Stimulated activated naive CD8-positive, alpha-beta T cell treated with anti-CD3 and anti-CD28 coated beads, Interleukin-15, amount 100 ng/mL, for 72 hours (primary cell): Measurements from ENCODE around the gene SDF2.
A peak's percentile ranks its signal among the peaks of the same experiment; 100 is the strongest.
"Not testable (repeated sequence)": the region's sequence is repeated elsewhere in the genome, so short reads cannot be mapped to it uniquely, and the experiment has no call there.

ENCODE experiments used
- ATAC-seq: fragments of 150-1000 bp; cut with Tn5 transposase; 2 replicates; pipeline ENCODE4 v1.10.0; 2021; ENCODE audit warnings: mild to moderate bottlenecking, moderate library complexity
- DNase-seq, 2 donors: peaks; one replicate each; pipeline ENCODE4 v3.0.0; 2021 to 2022
- H3K27ac Mint-ChIP-seq, 2 donors: one replicate each; pipeline ENCODE4 v1.8.0; 2022; ENCODE audit warnings: mild to moderate bottlenecking in 2 of 2, mixed read lengths in 2 of 2, moderate library complexity in 2 of 2
- H3K27me3 Mint-ChIP-seq: one replicate; pipeline ENCODE4 v1.8.0; 2022; ENCODE audit warnings: mixed read lengths
- H3K4me1 Mint-ChIP-seq: one replicate; pipeline ENCODE4 v1.8.0; 2022; ENCODE audit warnings: mild to moderate bottlenecking, mixed read lengths
- H3K4me3 Mint-ChIP-seq, 2 donors: one replicate each; pipeline ENCODE4 v1.8.0; 2022; ENCODE audit warnings: mild to moderate bottlenecking in 2 of 2, mixed read lengths in 2 of 2, moderate library complexity in 1 of 2
- H3K9me3 Mint-ChIP-seq, 2 donors: one replicate each; pipeline ENCODE4 v1.8.0; 2022; ENCODE audit warnings: mixed read lengths in 2 of 2

The SDF2 gene

GRCh38 chr17:28698253-28698941 is 36.7 kb upstream of the SDF2 start:
- Mint-ChIP-seq H3K27me3 (no peaks in the 10 kb centered on the region), H3K9me3 (no peaks in the 10 kb centered on the region), H3K27ac (no peak overlapping the region), H3K4me3 (no peak overlapping the region), H3K4me1 (no peaks in the 10 kb centered on the region)
- no peak for DNase-seq
- ATAC-seq = no peak

- Mint-ChIP-seq H3K9me3 (no peaks in the 10 kb centered on the region), H3K4me1 (no peaks in the 10 kb centered on the region), H3K4me3 (no peak overlapping the region), H3K27ac (peak overlapping the region; percentile 51 to 57), H3K27me3 (no peaks in the 10 kb centered on the region)
- DNase-seq (no peak), ATAC-seq (no peak)
These were observed 32.2 kb upstream of the SDF2 start for GRCh38 chr17:28693869-28694268.

GRCh38 chr17:28689011-28689410 is 27.3 kb upstream of the SDF2 start:
- Mint-ChIP-seq H3K9me3 (no peaks in the 10 kb centered on the region), H3K27me3 (no peaks in the 10 kb centered on the region), H3K4me1 (no peaks in the 10 kb centered on the region), H3K27ac (no peak overlapping the region), H3K4me3 (no peak overlapping the region)
- DNase-seq (no peak), ATAC-seq (no peak)

GRCh38 chr17:28688481-28688880 is 26.8 kb upstream of the SDF2 start:
- Mint-ChIP-seq H3K4me1 (no peaks in the 10 kb centered on the region), H3K27ac (no peak overlapping the region), H3K27me3 (no peaks in the 10 kb centered on the region), H3K4me3 (no peak overlapping the region), H3K9me3 (no peaks in the 10 kb centered on the region)
- no peak for ATAC-seq
- DNase-seq = no peak

- Mint-ChIP-seq H3K4me3 (no peak overlapping the region), H3K4me1 (no peaks in the 10 kb centered on the region), H3K27me3 (no peaks in the 10 kb centered on the region), H3K27ac (no peak overlapping the region), H3K9me3 (no peaks in the 10 kb centered on the region)
- no peak for ATAC-seq
- no peak for DNase-seq
These were observed 24.6 kb upstream of the SDF2 start for GRCh38 chr17:28686296-28686695.

- no peaks in the 10 kb centered on the region for H3K27me3 Mint-ChIP-seq
- H3K4me1 Mint-ChIP-seq = no peaks in the 10 kb centered on the region
- no peaks in the 10 kb centered on the region for H3K9me3 Mint-ChIP-seq
- DNase-seq (no peak), ATAC-seq (no peak)
- H3K4me3 Mint-ChIP-seq = no peak overlapping the region
- no peak overlapping the region for H3K27ac Mint-ChIP-seq
These were observed 23.7 kb upstream of the SDF2 start for GRCh38 chr17:28685366-28685765.

GRCh38 chr17:28684963-28685362 is 23.3 kb upstream of the SDF2 start:
- H3K9me3 Mint-ChIP-seq = no peaks in the 10 kb centered on the region
- H3K4me1 Mint-ChIP-seq = no peaks in the 10 kb centered on the region
- DNase-seq = no peak
- no peaks in the 10 kb centered on the region for H3K27me3 Mint-ChIP-seq
- ATAC-seq = no peak
- no peak overlapping the region for H3K27ac Mint-ChIP-seq
- no peak overlapping the region for H3K4me3 Mint-ChIP-seq

GRCh38 chr17:28682655-28683054 is 20.9 kb upstream of the SDF2 start:
- no peak overlapping the region for H3K27ac Mint-ChIP-seq
- DNase-seq (no peak), ATAC-seq (no peak)
- no peak overlapping the region for H3K4me3 Mint-ChIP-seq
- no peaks in the 10 kb centered on the region for H3K9me3 Mint-ChIP-seq
- no peaks in the 10 kb centered on the region for H3K27me3 Mint-ChIP-seq
- H3K4me1 Mint-ChIP-seq = no peaks in the 10 kb centered on the region

GRCh38 chr17:28675980-28676379 is 14.3 kb upstream of the SDF2 start:
- Mint-ChIP-seq H3K4me1 (no peaks in the 10 kb centered on the region), H3K4me3 (no peak overlapping the region), H3K9me3 (no peaks in the 10 kb centered on the region), H3K27ac (no peak overlapping the region), H3K27me3 (no peaks in the 10 kb centered on the region)
- no peak for DNase-seq
- ATAC-seq = no peak

- ATAC-seq (no peak), DNase-seq (no peak)
- Mint-ChIP-seq H3K9me3 (no peaks in the 10 kb centered on the region), H3K4me1 (no peaks in the 10 kb centered on the region), H3K4me3 (no peak overlapping the region), H3K27ac (no peak overlapping the region), H3K27me3 (no peaks in the 10 kb centered on the region)
These were observed 13.8 kb upstream of the SDF2 start for GRCh38 chr17:28675490-28675889.

- Mint-ChIP-seq H3K4me1 (peaks cover 16% of the 10 kb centered on the region), H3K27ac (peak overlapping the region in 1 of 2 donors; percentile 50), H3K9me3 (no peaks in the 10 kb centered on the region), H3K27me3 (no peaks in the 10 kb centered on the region), H3K4me3 (no peak overlapping the region)
- ATAC-seq (no peak), DNase-seq (no peak)
These were observed 8.2 kb upstream of the SDF2 start for GRCh38 chr17:28669918-28670317.

- Mint-ChIP-seq H3K4me1 (peaks cover 37% of the 10 kb centered on the region), H3K9me3 (no peaks in the 10 kb centered on the region), H3K27me3 (no peaks in the 10 kb centered on the region), H3K4me3 (no peak overlapping the region), H3K27ac (no peak overlapping the region)
- ATAC-seq (no peak), DNase-seq (no peak)
These were observed 6.2 kb upstream of the SDF2 start for GRCh38 chr17:28667870-28668269.

GRCh38 chr17:28665994-28666393 is 4.3 kb upstream of the SDF2 start:
- Mint-ChIP-seq H3K4me1 (peaks cover 40% of the 10 kb centered on the region), H3K9me3 (no peaks in the 10 kb centered on the region), H3K4me3 (no peak overlapping the region), H3K27me3 (no peaks in the 10 kb centered on the region), H3K27ac (peak overlapping the region in 1 of 2 donors; percentile 75)
- ATAC-seq = no peak
- DNase-seq = no peak

GRCh38 chr17:28663723-28664122 is 2.0 kb upstream of the SDF2 start:
- ATAC-seq (no peak), DNase-seq (no peak)
- Mint-ChIP-seq H3K27me3 (no peaks in the 10 kb centered on the region), H3K4me1 (peaks cover 55% of the 10 kb centered on the region), H3K9me3 (no peaks in the 10 kb centered on the region), H3K4me3 (peak overlapping the region; percentile 97 to 99), H3K27ac (peak overlapping the region; percentile 92 to 99)

- peak overlapping the region; percentile 97 to 99 for H3K4me3 Mint-ChIP-seq
- no peaks in the 10 kb centered on the region for H3K9me3 Mint-ChIP-seq
- ATAC-seq (no peak), DNase-seq (no peak)
- H3K27ac Mint-ChIP-seq = peak overlapping the region; percentile 99
- H3K27me3 Mint-ChIP-seq = no peaks in the 10 kb centered on the region
- H3K4me1 Mint-ChIP-seq = peaks cover 46% of the 10 kb centered on the region
These were observed 772 bp upstream of the SDF2 start for GRCh38 chr17:28662527-28662829.

- Mint-ChIP-seq H3K27ac (peak overlapping the region in 1 of 2 donors; percentile 89), H3K4me3 (peak overlapping the region; percentile 50 to 97)
These were observed 2.2 kb downstream of the SDF2 start for GRCh38 chr17:28659497-28659881.

GRCh38 chr17:28658766-28659496 is 2.8 kb downstream of the SDF2 start:
- ATAC-seq, H3K4me3 Mint-ChIP-seq, H3K27me3 Mint-ChIP-seq, DNase-seq, H3K9me3 Mint-ChIP-seq: not testable (repeated sequence)
- Mint-ChIP-seq H3K4me1 (peaks cover 37% of the 10 kb centered on the region), H3K27ac (peak overlapping the region in 1 of 2 donors; percentile 89)

More at GRCh38 chr17:28659497-28659881, 2.2 kb downstream of the SDF2 start:
- H3K27me3 Mint-ChIP-seq, ATAC-seq, H3K9me3 Mint-ChIP-seq, DNase-seq: not testable (repeated sequence)
- peaks cover 42% of the 10 kb centered on the region for H3K4me1 Mint-ChIP-seq
